ENCODE results near the gene PPP2R5B. TPM values are rescaled to one million over a fixed set of nuclear protein-coding genes. Genes with fewer than 3 reads are reported as not detected.

Gene PPP2R5B
- total RNA-seq, 1 donor from 2014 or later = 13.3 TPM

- H3K4me3 Mint-ChIP-seq (ENCODE audit: unreplicated experiment) = no peak overlapping the region
- no peaks in the 10 kb centered on the region for H3K9me3 Mint-ChIP-seq (ENCODE audit: unreplicated experiment)
- no peak overlapping the region for H3K27ac Mint-ChIP-seq (ENCODE audit: unreplicated experiment)
- no peaks in the 10 kb centered on the region for H3K36me3 Mint-ChIP-seq (ENCODE audit: low read depth, unreplicated experiment)
- H3K4me1 Mint-ChIP-seq (ENCODE audit: unreplicated experiment) = no peaks in the 10 kb centered on the region
- no peak for TF ChIP-seq CTCF (IDR thresholded peaks at IDR 0.05; ENCODE audit: unreplicated experiment)
- no peaks in the 10 kb centered on the region for H3K27me3 Mint-ChIP-seq (ENCODE audit: unreplicated experiment)
- DNase-seq (ENCODE audit: low spot score) = no peak
Measured at GRCh38 chr11:64963072-64963631, 38.7 kb downstream of the PPP2R5B start.

GRCh38 chr11:64967375-64967774, 42.9 kb downstream of the PPP2R5B start:
- no peak for TF ChIP-seq CTCF (IDR thresholded peaks at IDR 0.05; ENCODE audit: unreplicated experiment)
- Mint-ChIP-seq H3K27me3 (ENCODE audit: unreplicated experiment) (no peaks in the 10 kb centered on the region), H3K4me1 (ENCODE audit: unreplicated experiment) (no peaks in the 10 kb centered on the region), H3K4me3 (ENCODE audit: unreplicated experiment) (no peak overlapping the region), H3K27ac (ENCODE audit: unreplicated experiment) (no peak overlapping the region), H3K36me3 (ENCODE audit: low read depth, unreplicated experiment) (no peaks in the 10 kb centered on the region), H3K9me3 (ENCODE audit: unreplicated experiment) (no peaks in the 10 kb centered on the region)
- DNase-seq (ENCODE audit: low spot score) = no peak

- Mint-ChIP-seq H3K4me3 (ENCODE audit: unreplicated experiment) (no peak overlapping the region), H3K36me3 (ENCODE audit: low read depth, unreplicated experiment) (no peaks in the 10 kb centered on the region), H3K4me1 (ENCODE audit: unreplicated experiment) (no peaks in the 10 kb centered on the region), H3K9me3 (ENCODE audit: unreplicated experiment) (no peaks in the 10 kb centered on the region), H3K27me3 (ENCODE audit: unreplicated experiment) (no peaks in the 10 kb centered on the region), H3K27ac (ENCODE audit: unreplicated experiment) (no peak overlapping the region)
- no peak for DNase-seq (ENCODE audit: low spot score)
- no peak for TF ChIP-seq CTCF (IDR thresholded peaks at IDR 0.05; ENCODE audit: unreplicated experiment)
Measured at GRCh38 chr11:64969209-64969608, 44.7 kb downstream of the PPP2R5B start.

- no peaks in the 10 kb centered on the region for H3K27me3 Mint-ChIP-seq (ENCODE audit: unreplicated experiment)
- no peak for TF ChIP-seq CTCF (IDR thresholded peaks at IDR 0.05; ENCODE audit: unreplicated experiment)
- H3K4me3 Mint-ChIP-seq (ENCODE audit: unreplicated experiment) = no peak overlapping the region
- no peaks in the 10 kb centered on the region for H3K9me3 Mint-ChIP-seq (ENCODE audit: unreplicated experiment)
- no peak for DNase-seq (ENCODE audit: low spot score)
- H3K27ac Mint-ChIP-seq (ENCODE audit: unreplicated experiment) = no peak overlapping the region
- no peaks in the 10 kb centered on the region for H3K4me1 Mint-ChIP-seq (ENCODE audit: unreplicated experiment)
- no peaks in the 10 kb centered on the region for H3K36me3 Mint-ChIP-seq (ENCODE audit: low read depth, unreplicated experiment)
Measured at GRCh38 chr11:64970731-64971151, 46.3 kb downstream of the PPP2R5B start.

- H3K36me3 Mint-ChIP-seq (ENCODE audit: low read depth, unreplicated experiment) = no peaks in the 10 kb centered on the region
- no peaks in the 10 kb centered on the region for H3K4me1 Mint-ChIP-seq (ENCODE audit: unreplicated experiment)
- no peaks in the 10 kb centered on the region for H3K9me3 Mint-ChIP-seq (ENCODE audit: unreplicated experiment)
- H3K27ac Mint-ChIP-seq (ENCODE audit: unreplicated experiment) = no peak within 1 kb of the TSS
- no peak within 1 kb of the TSS for H3K4me3 Mint-ChIP-seq (ENCODE audit: unreplicated experiment)
- DNase-seq (ENCODE audit: low spot score) = no peak
- H3K27me3 Mint-ChIP-seq (ENCODE audit: unreplicated experiment) = no peaks in the 10 kb centered on the region
- no peak for TF ChIP-seq CTCF (IDR thresholded peaks at IDR 0.05; ENCODE audit: unreplicated experiment)
Measured at GRCh38 chr11:64971421-64972233, 47.1 kb downstream of the PPP2R5B start, which contains the start of gene MAJIN. TSS of gene MAJIN (minus strand) at chr11:64972108. CDS start at chr11:64959405, 12,703 bp downstream.

All from endothelial cell (in vitro differentiated cells).